Gastrocnemius medialis (tissue), 4 donors: Measurements from ENCODE around the gene STX1A.

Experiments used
- CTCF ChIP-seq, 5 experiments: fragments of 450-650 bp in 3 of 5; fragments of 200-600 bp in 2 of 5; sonication (generic) in 2 of 5; IDR thresholded peaks in 4 of 5; conservative IDR thresholded peaks in 1 of 5; 1 replicate in 4 of 5; 2 replicates in 1 of 5; pipeline ENCODE4 v1.5.1; 2016 to 2019; ENCODE audit warnings: antibody characterized with exemption in 5 of 5, mild to moderate bottlenecking in 3 of 5, moderate library complexity in 3 of 5
- POLR2A ChIP-seq, 2 donors: fragments of 450-650 bp; IDR thresholded peaks; one replicate each; pipeline ENCODE4 v1.6.1; 2017; ENCODE audit warnings: antibody characterized with exemption in 2 of 2, mild to moderate bottlenecking in 2 of 2, moderate library complexity in 2 of 2

- no peak for TF ChIP-seq POLR2A (IDR thresholded peaks at IDR 0.05)
- no peak for TF ChIP-seq CTCF (IDR thresholded peaks at IDR 0.05 in 4 of 5, conservative IDR thresholded peaks at IDR 0.05 in 1 of 5)
Observed at GRCh38 chr7:73722785-73723184, 3.3 kb upstream of the STX1A start.
